H1 (cell line): ENCODE measurements around the gene ALOX15B. TPM values are rescaled to one million over a fixed set of nuclear protein-coding genes. Genes with fewer than 3 reads are reported as not detected.

Experiments
- ATF3 ChIP-seq: IDR thresholded peaks from 2 replicates; pipeline ENCODE4 v1.6.1; 2011; ENCODE audit warnings: low read depth, mild to moderate bottlenecking, low read length; ENCODE audit not compliant: insufficient read depth
- CBX8 ChIP-seq: fragments of 300-800, 300-1000 bp; sonication (generic); IDR thresholded peaks from 2 replicates; pipeline ENCODE4 v1.7.1; 2016; ENCODE audit warnings: low read depth, low read length, borderline replicate concordance
- EGR1 ChIP-seq: IDR thresholded peaks from 2 replicates; pipeline ENCODE4 v1.6.1; 2011; ENCODE audit warnings: low read depth, low read length, borderline replicate concordance
- NRF1 ChIP-seq: IDR thresholded peaks from 2 replicates; pipeline ENCODE4 v1.6.1; 2011; ENCODE audit warnings: mild to moderate bottlenecking, low read depth, low read length, improper control_type of control experiment
- POU5F1 ChIP-seq: IDR thresholded peaks from 2 replicates; pipeline ENCODE4 v1.6.1; 2011; ENCODE audit warnings: low read depth, mild to moderate bottlenecking, low read length, moderate library complexity
- RBBP5 ChIP-seq: IDR thresholded peaks from 2 replicates; pipeline ENCODE4 v1.7.1; 2012; ENCODE audit warnings: low read depth, mild to moderate bottlenecking, inconsistent platforms, low read length, moderate library complexity, borderline replicate concordance
- SAP30 ChIP-seq: fragments of 300-600 bp; sonication (generic); IDR thresholded peaks from 2 replicates; pipeline ENCODE4 v1.7.1; 2012; ENCODE audit warnings: low read length, moderate library complexity, mild to moderate bottlenecking, inconsistent platforms; ENCODE audit not compliant: insufficient read depth, insufficient replicate concordance
- SIRT6 ChIP-seq: IDR thresholded peaks from one replicate; pipeline ENCODE4 v1.7.1; 2012; ENCODE audit warnings: low read length, inconsistent platforms
- TEAD4 ChIP-seq: IDR thresholded peaks from 2 replicates; pipeline ENCODE4 v1.6.1; 2012; ENCODE audit warnings: low read depth, low read length, inconsistent platforms, mixed read lengths
- YY1 ChIP-seq: IDR thresholded peaks from 2 replicates; pipeline ENCODE4 v1.6.1; 2011; ENCODE audit warnings: low read depth, mild to moderate bottlenecking, low read length
- polyA plus RNA-seq, 7 experiments: library from polyadenylated mRNA; depleted of rRNA in 3 of 7; stranded (reverse) in 5 of 7; unstranded in 2 of 7; fragments of >200 nt in 5 of 7; fragments of 200-250 nt in 2 of 7; gene quantifications; 1 replicate in 5 of 7; 2 replicates in 1 of 7; 4 replicates in 1 of 7; pipeline versions ENCODE4 v1.2.1 to v1.2.3, GENCODE V29; 2011 to 2013; ENCODE audit warnings: missing spikeins in 2 of 7, mixed read lengths in 2 of 7
- total RNA-seq: library from RNA; stranded (reverse); fragmentation: NEBNext Ultra II Directional; extraction: Animal tissue kit (Norgen Biotek cat#: 25700); gene quantifications from 2 replicates; pipeline ENCODE4 v1.2.1, GENCODE V29; 2021
- TF ChIP-seq, protein P1 (sequence below): fragments of 300-600 bp; sonication (generic); IDR thresholded peaks from 2 replicates; pipeline ENCODE4 v1.7.1; 2012; ENCODE audit warnings: low read length, moderate library complexity, mild to moderate bottlenecking, inconsistent platforms; ENCODE audit not compliant: insufficient replicate concordance

The ALOX15B gene
- total and polyA plus RNA-seq, 2 of the 8 experiments (the other 6 are each of a cell fraction or from before 2014, with no cell fraction given), result 0.63 to 0.91 TPM

GRCh38 chr17:8012045-8012580, 26.7 kb upstream of the ALOX15B start (continued):
- TF ChIP-seq, protein P1, sequence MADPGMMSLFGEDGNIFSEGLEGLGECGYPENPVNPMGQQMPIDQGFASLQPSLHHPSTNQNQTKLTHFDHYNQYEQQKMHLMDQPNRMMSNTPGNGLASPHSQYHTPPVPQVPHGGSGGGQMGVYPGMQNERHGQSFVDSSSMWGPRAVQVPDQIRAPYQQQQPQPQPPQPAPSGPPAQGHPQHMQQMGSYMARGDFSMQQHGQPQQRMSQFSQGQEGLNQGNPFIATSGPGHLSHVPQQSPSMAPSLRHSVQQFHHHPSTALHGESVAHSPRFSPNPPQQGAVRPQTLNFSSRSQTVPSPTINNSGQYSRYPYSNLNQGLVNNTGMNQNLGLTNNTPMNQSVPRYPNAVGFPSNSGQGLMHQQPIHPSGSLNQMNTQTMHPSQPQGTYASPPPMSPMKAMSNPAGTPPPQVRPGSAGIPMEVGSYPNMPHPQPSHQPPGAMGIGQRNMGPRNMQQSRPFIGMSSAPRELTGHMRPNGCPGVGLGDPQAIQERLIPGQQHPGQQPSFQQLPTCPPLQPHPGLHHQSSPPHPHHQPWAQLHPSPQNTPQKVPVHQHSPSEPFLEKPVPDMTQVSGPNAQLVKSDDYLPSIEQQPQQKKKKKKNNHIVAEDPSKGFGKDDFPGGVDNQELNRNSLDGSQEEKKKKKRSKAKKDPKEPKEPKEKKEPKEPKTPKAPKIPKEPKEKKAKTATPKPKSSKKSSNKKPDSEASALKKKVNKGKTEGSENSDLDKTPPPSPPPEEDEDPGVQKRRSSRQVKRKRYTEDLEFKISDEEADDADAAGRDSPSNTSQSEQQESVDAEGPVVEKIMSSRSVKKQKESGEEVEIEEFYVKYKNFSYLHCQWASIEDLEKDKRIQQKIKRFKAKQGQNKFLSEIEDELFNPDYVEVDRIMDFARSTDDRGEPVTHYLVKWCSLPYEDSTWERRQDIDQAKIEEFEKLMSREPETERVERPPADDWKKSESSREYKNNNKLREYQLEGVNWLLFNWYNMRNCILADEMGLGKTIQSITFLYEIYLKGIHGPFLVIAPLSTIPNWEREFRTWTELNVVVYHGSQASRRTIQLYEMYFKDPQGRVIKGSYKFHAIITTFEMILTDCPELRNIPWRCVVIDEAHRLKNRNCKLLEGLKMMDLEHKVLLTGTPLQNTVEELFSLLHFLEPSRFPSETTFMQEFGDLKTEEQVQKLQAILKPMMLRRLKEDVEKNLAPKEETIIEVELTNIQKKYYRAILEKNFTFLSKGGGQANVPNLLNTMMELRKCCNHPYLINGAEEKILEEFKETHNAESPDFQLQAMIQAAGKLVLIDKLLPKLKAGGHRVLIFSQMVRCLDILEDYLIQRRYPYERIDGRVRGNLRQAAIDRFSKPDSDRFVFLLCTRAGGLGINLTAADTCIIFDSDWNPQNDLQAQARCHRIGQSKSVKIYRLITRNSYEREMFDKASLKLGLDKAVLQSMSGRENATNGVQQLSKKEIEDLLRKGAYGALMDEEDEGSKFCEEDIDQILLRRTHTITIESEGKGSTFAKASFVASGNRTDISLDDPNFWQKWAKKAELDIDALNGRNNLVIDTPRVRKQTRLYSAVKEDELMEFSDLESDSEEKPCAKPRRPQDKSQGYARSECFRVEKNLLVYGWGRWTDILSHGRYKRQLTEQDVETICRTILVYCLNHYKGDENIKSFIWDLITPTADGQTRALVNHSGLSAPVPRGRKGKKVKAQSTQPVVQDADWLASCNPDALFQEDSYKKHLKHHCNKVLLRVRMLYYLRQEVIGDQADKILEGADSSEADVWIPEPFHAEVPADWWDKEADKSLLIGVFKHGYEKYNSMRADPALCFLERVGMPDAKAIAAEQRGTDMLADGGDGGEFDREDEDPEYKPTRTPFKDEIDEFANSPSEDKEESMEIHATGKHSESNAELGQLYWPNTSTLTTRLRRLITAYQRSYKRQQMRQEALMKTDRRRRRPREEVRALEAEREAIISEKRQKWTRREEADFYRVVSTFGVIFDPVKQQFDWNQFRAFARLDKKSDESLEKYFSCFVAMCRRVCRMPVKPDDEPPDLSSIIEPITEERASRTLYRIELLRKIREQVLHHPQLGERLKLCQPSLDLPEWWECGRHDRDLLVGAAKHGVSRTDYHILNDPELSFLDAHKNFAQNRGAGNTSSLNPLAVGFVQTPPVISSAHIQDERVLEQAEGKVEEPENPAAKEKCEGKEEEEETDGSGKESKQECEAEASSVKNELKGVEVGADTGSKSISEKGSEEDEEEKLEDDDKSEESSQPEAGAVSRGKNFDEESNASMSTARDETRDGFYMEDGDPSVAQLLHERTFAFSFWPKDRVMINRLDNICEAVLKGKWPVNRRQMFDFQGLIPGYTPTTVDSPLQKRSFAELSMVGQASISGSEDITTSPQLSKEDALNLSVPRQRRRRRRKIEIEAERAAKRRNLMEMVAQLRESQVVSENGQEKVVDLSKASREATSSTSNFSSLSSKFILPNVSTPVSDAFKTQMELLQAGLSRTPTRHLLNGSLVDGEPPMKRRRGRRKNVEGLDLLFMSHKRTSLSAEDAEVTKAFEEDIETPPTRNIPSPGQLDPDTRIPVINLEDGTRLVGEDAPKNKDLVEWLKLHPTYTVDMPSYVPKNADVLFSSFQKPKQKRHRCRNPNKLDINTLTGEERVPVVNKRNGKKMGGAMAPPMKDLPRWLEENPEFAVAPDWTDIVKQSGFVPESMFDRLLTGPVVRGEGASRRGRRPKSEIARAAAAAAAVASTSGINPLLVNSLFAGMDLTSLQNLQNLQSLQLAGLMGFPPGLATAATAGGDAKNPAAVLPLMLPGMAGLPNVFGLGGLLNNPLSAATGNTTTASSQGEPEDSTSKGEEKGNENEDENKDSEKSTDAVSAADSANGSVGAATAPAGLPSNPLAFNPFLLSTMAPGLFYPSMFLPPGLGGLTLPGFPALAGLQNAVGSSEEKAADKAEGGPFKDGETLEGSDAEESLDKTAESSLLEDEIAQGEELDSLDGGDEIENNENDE, result no peak
- no peak for TF ChIP-seq YY1
- no peak for TF ChIP-seq RBBP5
- no peak for TF ChIP-seq SIRT6
- no peak for TF ChIP-seq CBX8
- no peak for TF ChIP-seq TEAD4
- no peak for TF ChIP-seq NRF1
- no peak for TF ChIP-seq SAP30
- no peak for TF ChIP-seq ATF3
- TF ChIP-seq POU5F1, result no peak
- no peak for TF ChIP-seq EGR1
